Activated CD4-positive, alpha-beta T cell treated with anti-CD3 and anti-CD28 coated beads for 48 hours (primary cell): Measurements from ENCODE around the gene ZNF287.

Source experiments
- DNase-seq: peaks from one replicate; pipeline ENCODE4 v3.0.0-alpha.2; 2020

ZNF287 gene

DNA sequence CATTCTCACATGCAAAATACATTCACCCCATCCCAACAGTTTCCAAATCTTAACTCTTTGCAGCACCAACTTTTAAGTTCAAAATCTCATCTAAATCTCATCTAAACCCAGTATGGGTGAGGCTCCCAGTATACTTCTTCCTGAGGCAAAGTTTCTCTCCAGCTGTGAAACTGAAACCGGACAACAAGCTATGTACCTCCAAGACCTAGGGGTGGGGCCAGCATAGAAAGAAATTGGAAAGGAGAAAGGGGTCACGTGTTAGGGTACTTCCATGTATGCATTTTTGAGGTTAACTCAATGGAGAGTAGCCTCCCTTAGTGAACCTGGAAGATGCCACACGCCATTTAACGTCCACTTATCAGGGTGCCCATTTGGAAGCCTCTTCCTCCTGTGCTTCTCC lies 53.1 kb downstream of the ZNF287 start:
- DNase-seq: no peak

DNA sequence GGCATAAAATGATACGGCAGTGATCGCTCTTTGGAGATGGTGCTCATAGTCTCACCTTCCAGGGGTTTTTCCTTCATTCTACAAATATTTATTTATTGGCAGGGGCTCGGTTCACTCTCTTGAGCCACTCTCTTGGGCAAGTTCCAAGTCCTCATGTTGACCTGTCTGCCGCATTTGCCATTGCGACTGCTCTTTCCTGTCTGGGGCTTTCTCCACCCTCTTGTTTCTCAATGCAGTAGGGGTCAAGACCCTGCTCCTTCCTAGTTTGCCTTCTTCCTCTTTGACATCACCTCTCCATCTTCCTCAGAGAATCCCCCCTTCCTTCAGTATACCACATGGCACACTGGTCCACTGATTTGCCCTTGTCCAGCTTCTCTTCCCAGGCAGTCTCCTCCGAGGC lies 55.1 kb downstream of the ZNF287 start:
- DNase-seq: no peak

- no peak for DNase-seq
These were observed 57.0 kb downstream of the ZNF287 start for GRCh38 chr17:16512011-16512410.

GRCh38 chr17:16511593-16511992 lies 57.4 kb downstream of the ZNF287 start:
- no peak for DNase-seq

DNA sequence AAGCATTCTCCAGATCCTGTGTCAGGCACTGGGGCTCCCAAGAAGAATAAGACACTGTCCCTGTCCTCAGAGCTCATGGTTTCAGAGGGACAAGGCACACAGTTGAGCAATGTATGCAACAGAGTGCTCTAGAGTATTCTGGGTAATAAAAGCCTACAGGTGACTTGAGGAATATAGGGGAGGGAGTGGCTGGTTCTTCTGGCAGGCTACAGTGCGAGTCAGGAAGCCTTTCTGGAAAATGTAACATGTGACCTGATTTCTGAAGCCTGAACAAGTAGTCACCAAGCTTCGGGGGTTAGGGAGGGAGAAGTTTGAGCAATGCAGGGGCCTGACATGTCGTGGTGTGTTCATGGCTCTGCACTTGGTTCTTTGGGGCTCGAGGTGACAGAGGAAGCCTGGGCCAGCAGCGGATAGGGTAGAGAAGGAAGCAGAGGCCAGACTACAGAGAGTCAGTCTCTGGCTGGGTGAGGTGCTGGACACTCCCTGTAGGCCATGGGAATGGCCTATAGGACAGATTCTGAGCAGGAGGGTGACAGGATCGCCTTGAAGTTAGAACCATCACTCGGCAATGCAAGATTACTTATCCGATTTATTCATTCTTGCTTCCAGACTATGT lies 61.0 kb downstream of the ZNF287 start:
- no peak for DNase-seq

GRCh38 chr17:16506188-16506587 lies 62.8 kb downstream of the ZNF287 start:
- DNase-seq: no peak

DNA sequence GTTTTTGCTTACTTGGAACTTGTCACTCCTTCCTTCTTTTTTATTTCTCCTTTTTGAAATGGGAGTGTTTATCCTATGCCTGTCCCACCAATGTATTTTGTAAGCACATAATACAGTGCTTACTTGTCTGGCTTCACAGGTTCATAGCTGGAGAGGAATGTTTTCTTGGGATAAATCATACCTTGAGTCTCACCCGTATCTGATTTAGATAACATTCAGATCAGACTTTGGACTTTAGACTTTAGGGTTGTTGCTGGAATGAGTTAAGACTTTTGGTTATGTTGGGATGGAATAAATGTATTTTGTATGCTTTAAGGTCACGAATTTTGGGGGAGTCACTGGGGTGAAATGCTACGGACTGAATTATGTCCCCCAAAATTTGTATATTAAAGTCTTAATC lies 64.0 kb downstream of the ZNF287 start:
- no peak for DNase-seq
